HG03196 (cell line): ENCODE data around the gene GALNS.
"Not testable (repeated sequence)": the region's sequence is repeated elsewhere in the genome, so short reads cannot be mapped to it uniquely, and the experiment has no call there.

ENCODE experiments used
- ATAC-seq: cut with Tn5 transposase; IDR thresholded peaks from one replicate; pipeline ENCODE4 v1.9.1; 2021; ENCODE audit not compliant: unreplicated experiment

GALNS gene

DNA sequence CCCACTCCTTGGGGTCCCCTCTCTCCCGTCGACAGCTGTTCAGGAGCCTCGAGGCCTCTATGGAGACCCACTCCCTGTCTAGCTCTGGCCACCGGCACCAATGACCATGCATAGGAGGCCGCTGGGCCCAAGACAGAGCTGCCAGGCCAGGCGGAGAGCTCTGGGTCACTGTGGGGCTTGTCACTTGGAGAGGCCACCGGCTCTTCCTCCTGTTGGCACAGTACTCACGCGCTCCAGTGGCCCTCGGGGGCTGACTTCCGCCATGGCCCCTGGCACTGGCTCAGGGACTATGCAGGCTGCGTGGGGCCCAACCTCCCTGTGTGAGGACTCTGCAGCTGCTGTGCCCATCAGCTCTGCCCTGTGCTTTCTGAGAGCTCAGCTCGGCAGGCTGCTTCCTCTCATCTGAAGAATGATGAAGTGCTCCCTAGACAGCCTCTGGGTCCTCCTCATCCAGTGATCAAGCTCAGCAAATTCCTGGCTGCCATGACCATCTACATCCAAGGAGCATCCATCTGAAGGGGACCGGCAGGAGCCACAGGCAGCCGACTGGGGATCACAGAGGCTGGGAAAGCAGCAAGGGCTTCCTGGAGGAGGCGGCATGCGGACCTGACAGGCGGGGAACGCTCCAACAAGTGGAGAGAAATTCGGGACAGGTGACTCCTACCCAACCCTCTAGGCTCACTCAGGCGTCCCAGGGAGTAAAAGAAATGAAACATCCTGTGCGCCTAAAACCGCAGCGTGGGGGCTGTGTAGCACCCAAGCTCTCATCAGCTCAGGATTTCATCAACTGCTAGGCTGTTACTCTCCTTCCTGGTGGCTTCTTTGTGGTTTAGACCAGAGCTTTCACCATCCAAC lies 16.8 kb downstream of the GALNS start:
- ATAC-seq, result no peak

DNA sequence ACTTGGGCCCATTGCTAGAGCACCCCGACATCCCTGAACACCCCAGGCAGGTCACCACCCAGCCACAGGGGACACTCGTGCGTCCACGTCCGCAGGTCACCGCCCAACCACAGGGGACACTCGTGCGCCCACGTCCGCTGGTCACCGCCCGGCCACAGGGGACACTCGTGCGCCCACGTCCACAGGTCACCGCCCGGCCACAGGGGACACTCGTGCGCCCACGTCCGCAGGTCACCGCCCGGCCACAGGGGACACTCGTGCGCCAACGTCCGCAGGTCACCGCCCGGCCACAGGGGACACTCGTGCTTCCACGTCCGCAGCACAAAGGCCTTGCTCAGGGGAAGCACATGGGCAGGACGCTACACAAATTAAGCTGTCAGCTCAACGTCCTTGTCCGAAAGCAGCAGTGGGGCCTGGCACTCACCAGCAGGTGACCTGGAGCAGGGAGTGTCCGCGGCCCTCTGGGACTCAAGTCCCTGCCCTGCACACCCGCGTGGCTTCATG lies 17.7 kb downstream of the GALNS start:
- no peak for ATAC-seq

- ATAC-seq, result no peak
Measured at GRCh38 chr16:88838566-88838965, 18.2 kb downstream of the GALNS start.

DNA sequence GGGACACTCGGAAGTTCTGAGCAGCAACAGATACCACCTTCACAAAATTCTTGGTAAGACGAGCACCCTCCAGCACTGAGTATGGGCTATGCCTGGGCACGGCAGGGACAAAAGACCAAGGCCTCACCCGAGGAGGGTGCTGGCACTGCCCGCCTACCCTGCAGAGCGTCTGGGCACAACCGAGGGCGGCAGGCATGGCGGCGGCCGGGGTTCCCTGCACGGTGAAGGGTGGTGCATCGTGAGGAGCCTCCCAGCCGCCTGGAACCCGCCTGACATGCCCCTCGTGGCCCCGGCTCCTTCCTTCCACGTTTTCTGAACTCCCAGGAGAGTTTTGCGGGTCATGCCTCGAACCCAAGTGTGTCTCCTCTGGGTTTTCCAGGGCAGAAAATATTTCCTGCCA lies 18.9 kb downstream of the GALNS start:
- ATAC-seq, result no peak

GRCh38 chr16:88836791-88837190 lies 20.0 kb downstream of the GALNS start:
- no peak for ATAC-seq

GRCh38 chr16:88835818-88836217 lies 20.9 kb downstream of the GALNS start:
- no peak for ATAC-seq

GRCh38 chr16:88835383-88835782 lies 21.4 kb downstream of the GALNS start:
- no peak for ATAC-seq

GRCh38 chr16:88834670-88835069 lies 22.1 kb downstream of the GALNS start:
- ATAC-seq, result no peak

- no peak for ATAC-seq
Measured at GRCh38 chr16:88833086-88833485, 23.7 kb downstream of the GALNS start.

GRCh38 chr16:88831838-88832237 lies 24.9 kb downstream of the GALNS start:
- ATAC-seq, result no peak

GRCh38 chr16:88830783-88831182 lies 26.0 kb downstream of the GALNS start:
- no peak for ATAC-seq

DNA sequence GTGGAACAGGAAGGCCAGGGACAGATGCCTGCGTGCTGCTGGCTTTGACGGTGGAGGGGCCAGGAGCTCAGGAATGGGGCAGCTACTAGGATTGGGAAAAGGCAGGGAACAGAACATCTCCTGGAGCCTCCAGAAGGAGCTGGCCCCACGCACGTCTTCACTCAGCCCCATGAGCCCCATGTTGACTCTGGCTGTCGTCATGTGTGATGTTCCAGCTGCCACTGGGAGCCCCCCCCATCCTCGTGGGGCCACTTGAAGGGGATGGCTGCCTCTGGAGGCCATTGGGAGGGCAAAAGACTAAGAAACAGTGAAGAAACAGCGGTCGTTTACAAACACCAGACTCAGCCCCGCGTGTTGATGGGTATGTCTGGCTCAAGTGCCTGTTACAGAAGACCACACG lies 26.5 kb downstream of the GALNS start:
- no peak for ATAC-seq

GRCh38 chr16:88828711-88829110 lies 28.0 kb downstream of the GALNS start:
- ATAC-seq, result no peak

DNA sequence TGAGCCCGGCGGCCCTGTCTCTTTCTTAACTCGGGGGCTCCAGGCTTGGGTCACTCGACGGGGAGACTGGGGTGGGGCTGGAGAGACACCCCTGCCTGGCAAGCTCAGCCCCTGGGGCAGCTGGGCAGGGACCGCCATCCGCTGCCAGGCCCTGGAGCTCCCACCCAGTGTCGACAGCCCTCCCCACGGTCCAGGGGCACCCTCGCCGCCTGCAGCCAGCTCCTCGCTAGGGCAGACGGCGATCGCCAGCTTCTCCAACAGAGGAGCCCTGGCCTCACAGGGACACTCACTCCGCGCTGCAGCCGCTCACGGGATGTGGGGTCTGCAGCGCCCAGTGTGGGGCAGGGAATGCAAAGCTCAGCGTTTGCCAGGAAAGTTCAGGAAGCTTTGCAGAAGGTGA lies 29.0 kb downstream of the GALNS start:
- ATAC-seq, result no peak

DNA sequence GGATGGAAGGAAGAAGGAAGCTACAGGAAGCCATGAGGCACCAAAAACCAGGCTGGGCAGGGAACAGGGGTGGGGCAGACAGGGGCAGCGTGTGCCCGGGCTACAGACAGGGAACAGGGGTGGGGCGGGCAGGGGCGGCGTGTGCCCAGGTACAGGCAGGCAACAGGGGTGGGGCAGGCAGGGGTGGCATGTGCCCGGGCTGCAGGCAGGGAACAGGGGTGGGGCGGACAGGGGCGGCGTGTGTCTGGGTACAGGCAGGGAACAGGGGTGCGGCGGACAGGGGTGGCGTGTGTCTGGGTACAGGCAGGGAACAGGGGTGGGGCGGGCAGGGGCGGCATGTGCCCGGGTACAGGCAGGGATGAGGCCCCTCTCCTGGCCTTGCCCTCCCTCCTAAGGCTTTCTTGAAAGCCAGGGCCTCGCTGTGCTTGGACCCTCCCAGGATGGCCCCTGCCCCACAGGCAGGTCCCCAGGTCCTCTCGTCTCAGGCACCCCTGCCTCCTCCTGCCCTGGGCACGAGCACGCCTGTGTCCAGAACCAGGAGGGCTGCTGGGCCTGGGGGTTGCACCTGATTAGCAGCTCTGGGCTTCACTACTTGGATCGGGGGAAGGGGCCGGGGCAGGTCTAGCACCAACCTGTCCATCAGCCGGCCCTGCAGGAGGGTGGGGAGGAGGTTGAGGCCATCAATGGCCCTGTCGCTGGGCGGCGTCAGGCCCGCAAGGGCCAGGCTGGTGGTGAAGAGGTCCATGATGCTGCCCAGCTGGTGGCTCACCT lies 30.5 kb downstream of the GALNS start:
- ATAC-seq, result no peak

DNA sequence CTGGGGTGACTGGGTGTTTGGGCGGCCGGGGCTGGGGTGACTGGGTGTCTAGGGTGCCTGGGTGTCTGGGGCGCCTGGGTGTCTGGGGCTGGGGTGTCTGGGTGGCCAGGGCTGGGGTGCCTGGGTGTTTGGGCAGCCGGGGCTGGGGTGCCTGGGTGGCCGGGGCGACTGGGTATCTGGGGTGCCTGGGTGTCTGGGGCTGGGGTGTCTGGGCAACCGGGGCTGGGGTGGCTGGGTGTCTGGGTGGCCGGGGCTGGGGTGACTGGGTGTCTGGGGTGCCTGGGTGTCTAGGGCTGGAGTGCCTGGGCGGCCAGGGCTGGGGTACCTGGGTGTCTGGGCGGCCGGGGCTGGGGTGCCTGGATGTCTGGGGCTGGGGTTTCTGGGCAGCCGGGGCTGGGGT lies 31.6 kb downstream of the GALNS start:
- no peak for ATAC-seq

DNA sequence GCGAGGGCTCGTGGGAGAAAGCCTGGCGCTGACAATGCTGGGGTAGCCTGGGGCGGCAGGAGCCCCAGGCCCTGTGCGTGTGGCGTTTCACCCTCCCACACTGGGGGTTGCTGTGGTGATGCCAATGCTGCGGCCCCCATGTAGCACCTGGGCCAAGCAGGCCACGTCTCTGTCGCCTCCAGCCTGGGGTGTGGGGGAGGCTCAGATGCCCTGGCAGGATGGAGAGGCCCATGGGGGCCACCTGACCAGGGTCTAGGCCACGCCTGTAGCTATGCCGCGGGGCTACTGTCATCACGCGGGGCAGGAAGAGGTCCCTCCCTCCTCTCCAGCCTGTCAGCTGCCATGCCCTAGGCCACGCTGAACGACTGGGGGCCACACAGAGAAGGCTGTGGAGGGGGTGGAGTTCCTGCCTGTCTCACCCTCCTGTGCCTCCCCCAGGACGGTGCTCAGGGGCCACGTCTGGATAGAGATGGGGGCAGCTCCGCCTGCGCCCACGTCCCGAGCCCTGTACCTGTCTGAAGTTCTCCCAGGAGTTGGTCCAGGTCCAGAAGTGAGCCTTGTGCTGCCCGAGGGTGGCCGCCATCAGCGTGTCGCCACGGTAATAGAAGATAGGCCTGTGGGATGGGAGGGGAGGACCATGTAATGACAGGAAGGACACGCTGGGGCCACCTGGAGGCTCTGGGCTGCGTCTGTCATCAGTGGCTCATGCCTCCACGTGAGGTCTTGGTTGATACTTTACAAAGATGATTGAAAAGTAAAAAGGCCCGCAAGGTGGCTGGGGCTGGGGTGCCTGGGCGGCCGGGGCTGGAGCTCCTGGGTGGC lies 32.3 kb downstream of the GALNS start:
- ATAC-seq, result no peak

DNA sequence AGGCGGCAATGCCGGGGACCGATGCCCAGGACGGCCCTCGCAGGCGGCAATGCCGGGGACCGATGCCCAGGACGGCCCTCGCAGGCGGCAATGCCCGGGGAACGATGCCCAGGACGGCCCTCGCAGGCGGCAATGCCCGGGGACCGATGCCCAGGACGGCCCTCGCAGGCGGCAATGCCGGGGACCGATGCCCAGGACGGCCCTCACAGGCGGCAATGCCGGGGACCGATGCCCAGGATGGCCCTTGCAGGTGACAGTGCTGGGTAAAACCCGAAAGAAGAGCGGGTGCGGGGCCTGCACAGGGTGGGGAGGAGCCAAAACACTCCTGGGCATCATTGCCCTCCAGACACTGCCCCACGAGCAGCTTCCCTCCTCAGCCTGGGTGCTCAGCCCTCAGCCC lies 33.1 kb downstream of the GALNS start:
- not testable (repeated sequence) for ATAC-seq

DNA sequence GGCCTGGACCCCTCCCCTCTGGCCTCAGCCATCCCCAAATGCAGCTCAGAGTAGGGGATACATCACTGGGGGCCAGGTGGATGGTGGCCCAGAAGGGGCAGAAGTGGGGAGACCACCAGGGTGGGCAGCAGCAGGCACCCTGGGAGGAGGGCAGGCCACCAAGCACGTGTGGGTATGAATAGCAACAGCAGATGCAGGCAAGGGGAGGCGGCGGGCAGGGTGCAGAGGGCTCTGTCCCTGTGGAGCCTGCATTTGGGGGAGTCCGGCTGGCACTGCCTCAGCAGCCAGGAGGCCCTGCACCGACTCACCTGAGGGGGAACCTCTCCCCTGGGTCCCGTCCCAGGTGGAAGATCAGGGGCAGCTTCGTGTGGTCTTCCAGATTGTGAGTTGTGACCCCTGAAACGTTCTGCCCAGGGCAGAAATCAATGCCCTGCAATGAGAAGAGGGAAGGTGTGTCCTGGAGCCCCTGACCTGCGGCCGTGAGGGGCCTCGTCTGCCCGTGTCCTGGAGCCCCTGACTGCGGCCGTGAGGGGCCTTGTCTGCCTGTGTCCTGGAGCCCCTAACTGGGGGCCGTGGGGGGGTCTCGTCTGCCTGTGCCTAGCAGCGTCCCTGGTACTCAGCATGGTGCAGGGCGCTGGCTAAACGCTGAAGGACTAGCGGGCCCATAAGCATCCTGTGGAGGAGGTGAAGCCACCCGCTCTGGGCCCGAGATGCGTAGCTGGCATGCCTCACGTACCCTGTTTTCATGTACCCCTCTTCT lies 34.3 kb downstream of the GALNS start:
- ATAC-seq, result no peak

DNA sequence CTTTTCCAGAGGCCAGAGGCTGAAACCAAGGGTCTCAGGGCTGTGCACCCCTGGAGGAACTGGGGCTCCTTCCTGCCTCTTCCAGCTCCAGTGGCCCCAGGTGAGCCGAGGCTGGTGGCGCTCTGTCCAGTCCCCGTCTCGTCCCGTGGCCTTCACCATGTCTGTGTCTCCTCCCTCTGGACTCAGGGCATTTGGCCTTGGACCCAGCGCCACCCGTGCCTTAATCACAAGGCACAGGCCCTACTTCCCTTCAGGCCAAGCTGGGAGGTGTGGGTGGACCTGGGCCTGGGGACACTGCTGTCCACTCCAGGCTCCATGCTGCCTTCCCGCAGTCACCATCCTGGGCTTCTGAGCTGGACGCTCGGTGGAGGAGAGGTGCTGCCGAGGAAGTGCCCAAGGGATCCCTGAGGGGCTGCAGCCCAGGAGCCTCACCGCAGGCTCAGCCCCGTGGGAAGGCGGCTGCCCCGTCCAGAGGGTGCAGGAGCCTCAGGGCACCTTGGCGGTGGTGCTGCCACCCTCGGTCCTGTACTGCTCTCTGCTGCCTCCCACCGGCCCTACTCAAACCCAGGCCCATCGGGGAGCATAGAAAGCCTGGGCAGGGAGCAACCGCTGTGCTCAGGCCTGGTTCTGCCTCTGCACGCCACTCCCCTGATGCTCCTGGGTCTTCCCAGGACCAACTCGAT lies 35.4 kb downstream of the GALNS start:
- ATAC-seq, result no peak
